Endothelial cell of umbilical vein (primary cell): ENCODE measurements around the gene CDH23. TPM values are rescaled to one million over a fixed set of nuclear protein-coding genes. Genes with fewer than 3 reads are reported as not detected.

Experiments used
- BruUV-seq: library from RNA; stranded (reverse); fragments of 400-500 nt; replicated peaks from 2 replicates; lab custom pipeline; 2021; lab: Mats Ljungman, UMichigan
- CTCF ChIA-PET: fragments of 300-600, 350-600 bp; sonication (Branson Sonifier 250); formaldehyde crosslinking; loops from one replicate; lab custom pipeline; 2021; ENCODE audit warnings: antibody characterized with exemption, inconsistent platforms; lab: Charles Lee
- POLR2A ChIA-PET: fragments of 300-600, 350-600 bp; sonication (Branson Sonifier 250); formaldehyde crosslinking; loops from one replicate; lab custom pipeline; 2021; ENCODE audit warnings: antibody characterized with exemption, inconsistent platforms; lab: Charles Lee
- DNase-seq: peaks from one replicate; pipeline ENCODE4 v3.0.0-alpha.2; 2011; ENCODE audit warnings: low read depth, low spot score
- FAIRE-seq: peaks from 2 replicates; lab custom pipeline; 2011; peaks lifted over from hg19 to GRCh38; lab: Jason Lieb, UNC
- H2AFZ ChIP-seq: 2 replicates; pipeline ENCODE4 v1.6.0; 2012; ENCODE audit warnings: low read depth, low read length, control low read depth, inconsistent platforms
- H3K27ac ChIP-seq: 2 replicates; pipeline ENCODE4 v1.5.1; 2011; ENCODE audit warnings: low read depth, mild to moderate bottlenecking, control low read depth, low read length, moderate library complexity; ENCODE audit not compliant: insufficient read depth
- H3K27me3 ChIP-seq, 2 experiments: 2 replicates each; pipeline versions ENCODE4 v1.6.0 to v1.6.1; 2011; ENCODE audit warnings: low read length in 2 of 2, mixed read lengths in 1 of 2; ENCODE audit not compliant: control insufficient read depth in 2 of 2, insufficient read depth in 2 of 2
- H3K36me3 ChIP-seq, 2 experiments: 2 replicates in 1 of 2; 3 replicates in 1 of 2; pipeline ENCODE4 v1.5.1; 2011; ENCODE audit warnings: low read length in 2 of 2, mild to moderate bottlenecking in 1 of 2, moderate library complexity in 1 of 2; ENCODE audit not compliant: control insufficient read depth in 2 of 2, insufficient read depth in 2 of 2; ENCODE audit errors: extremely low read depth in 1 of 2
- H3K4me1 ChIP-seq: 3 replicates; pipeline ENCODE4 v1.5.1; 2011; ENCODE audit warnings: mild to moderate bottlenecking, low read length; ENCODE audit not compliant: control insufficient read depth, insufficient read depth; ENCODE audit errors: extremely low read depth
- H3K4me2 ChIP-seq: 2 replicates; pipeline ENCODE4 v1.6.1; 2011; ENCODE audit warnings: low read length, control low read depth, mixed read lengths; ENCODE audit not compliant: insufficient read depth
- H3K4me3 ChIP-seq, 3 experiments: fragments of 200-600 bp in 1 of 3; sonication (generic), shearing (Covaris generic) in 1 of 3; replicated peaks in 1 of 3; 2 replicates each; pipeline ENCODE4 v1.5.1; 2011 to 2016; ENCODE audit warnings: control low read depth in 3 of 3, low read length in 3 of 3, mild to moderate bottlenecking in 2 of 3, inconsistent platforms in 1 of 3, low read depth in 1 of 3, moderate library complexity in 1 of 3; ENCODE audit not compliant: insufficient read depth in 1 of 3
- H3K79me2 ChIP-seq: 2 replicates; pipeline ENCODE4 v1.6.0; 2012; ENCODE audit warnings: low read length, inconsistent platforms; ENCODE audit not compliant: control insufficient read depth, insufficient read depth
- H3K9ac ChIP-seq: replicated peaks from 2 replicates; pipeline ENCODE3; 2011; ENCODE audit warnings: low read length, control low read depth; ENCODE audit not compliant: insufficient read depth; ENCODE audit errors: extremely low read depth
- H3K9me1 ChIP-seq: replicated peaks from 3 replicates; pipeline ENCODE4 v1.6.0; 2011; ENCODE audit warnings: mild to moderate bottlenecking, low read length; ENCODE audit not compliant: control insufficient read depth, insufficient read depth; ENCODE audit errors: extremely low read depth
- H3K9me3 ChIP-seq: replicated peaks from 2 replicates; pipeline ENCODE4 v1.5.1; 2012; ENCODE audit warnings: low read length, inconsistent platforms; ENCODE audit not compliant: control insufficient read depth, insufficient read depth
- H4K20me1 ChIP-seq: replicated peaks from 2 replicates; pipeline ENCODE3; 2011; ENCODE audit warnings: mild to moderate bottlenecking, low read length; ENCODE audit not compliant: control insufficient read depth, insufficient read depth; ENCODE audit errors: extremely low read depth
- CTCF ChIP-seq, 2 donors: IDR thresholded peaks; 1 replicate in 1 of 2; 2 replicates in 1 of 2; pipeline ENCODE4 v1.5.1; 2011; ENCODE audit warnings: low read length in 2 of 2, mild to moderate bottlenecking in 2 of 2, moderate library complexity in 2 of 2, control low read depth in 1 of 2, inconsistent platforms in 1 of 2, low read depth in 1 of 2; ENCODE audit not compliant: insufficient read depth in 1 of 2; ENCODE audit errors: extremely low read depth in 1 of 2
- EZH2 ChIP-seq: IDR thresholded peaks from 2 replicates; pipeline ENCODE4 v1.6.1; 2012; ENCODE audit warnings: borderline replicate concordance, low read depth, mild to moderate bottlenecking, moderate library complexity, low read length, inconsistent platforms; ENCODE audit not compliant: severe bottlenecking
- FOS ChIP-seq: IDR thresholded peaks from 2 replicates; pipeline ENCODE4 v1.6.1; 2011; ENCODE audit warnings: mild to moderate bottlenecking, low read length, moderate library complexity, borderline replicate concordance; ENCODE audit not compliant: insufficient read depth
- GATA2 ChIP-seq: IDR thresholded peaks from 2 replicates; pipeline ENCODE4 v1.7.0; 2011; ENCODE audit warnings: low read depth, mild to moderate bottlenecking, moderate library complexity, mixed read lengths, low read length; ENCODE audit not compliant: insufficient read length, insufficient read depth
- JUN ChIP-seq: IDR thresholded peaks from 2 replicates; pipeline ENCODE4 v1.6.1; 2011; ENCODE audit warnings: borderline replicate concordance, low read depth; ENCODE audit not compliant: insufficient read length, insufficient read depth
- MAX ChIP-seq: IDR thresholded peaks from 2 replicates; pipeline ENCODE4 v1.6.1; 2011; ENCODE audit not compliant: insufficient read depth, insufficient read length
- MYC ChIP-seq: IDR thresholded peaks from one replicate; pipeline ENCODE4 v1.6.1; 2011; ENCODE audit warnings: mild to moderate bottlenecking, low read depth, low read length
- POLR2A ChIP-seq: IDR thresholded peaks from 2 replicates; pipeline ENCODE4 v1.6.1; 2012; ENCODE audit warnings: low read depth, mild to moderate bottlenecking, control low read depth, low read length
- POLR2AphosphoS5 ChIP-seq: IDR thresholded peaks from 2 replicates; pipeline ENCODE4 v1.6.1; 2012; ENCODE audit warnings: low read depth, mild to moderate bottlenecking, control low read depth, low read length, moderate library complexity; ENCODE audit not compliant: insufficient read depth
- dilution Hi-C: fragments of 300-500 bp; cut with MboI; formaldehyde crosslinking; loops from one replicate; pipeline ENCODE4 v1.15.0; 2019; ENCODE audit warnings: low sequenced_read_pairs; ENCODE audit not compliant: extremely low pct_ligation_motif_present
- intact Hi-C: fragments of 100-400 bp; cut with micrococcal nuclease; formaldehyde crosslinking; loops from one replicate; pipeline ENCODE4 v1.10.0; 2022
- polyA plus RNA-seq, 4 experiments: library from polyadenylated mRNA; depleted of rRNA in 3 of 4; stranded (reverse) in 3 of 4; unstranded in 1 of 4; fragments of >200 nt; gene quantifications; 2 replicates each; pipeline versions ENCODE4 v1.2.1 to v1.2.3, GENCODE V29; 2011 to 2012; ENCODE audit warnings: missing spikeins in 1 of 4
- total RNA-seq: library from RNA; stranded (reverse); gene quantifications from 2 replicates; pipeline ENCODE4 v1.2.3, GENCODE V29; 2021

The CDH23 gene
- total and polyA plus RNA-seq, 2 donors (not counting 3 experiments of a cell fraction or from before 2014, with no cell fraction given): not detected

- DNase-seq: no peak
- no peaks in the 10 kb centered on the region for H3K9me1 ChIP-seq
- BruUV-seq: no TSS peak
- dilution Hi-C loops (no loop called here), intact Hi-C loops (no loop called here)
- no peaks in the 10 kb centered on the region for H4K20me1 ChIP-seq
- POLR2A ChIA-PET: no interaction called here
- no peaks in the 10 kb centered on the region for H3K9me3 ChIP-seq
- H3K4me2 ChIP-seq: no peak overlapping the region
- H3K4me1 ChIP-seq: no peaks in the 10 kb centered on the region
- no peaks in the 10 kb centered on the region for H3K27me3 ChIP-seq
- no peak overlapping the region for H2AFZ ChIP-seq
- no peaks in the 10 kb centered on the region for H3K36me3 ChIP-seq
- no peaks in the 10 kb centered on the region for H3K79me2 ChIP-seq
- FAIRE-seq: no peak
- H3K9ac ChIP-seq: no peak overlapping the region
- TF ChIP-seq POLR2A (no peak), JUN (no peak), MYC (no peak), CTCF (IDR thresholded peaks at IDR 0.05; ENCODE audit: extremely low read depth in 1 of 2, insufficient read depth in 1 of 2, low read depth in 1 of 2, low read length in 2 of 2) (no peak), POLR2AphosphoS5 (no peak), GATA2 (no peak), FOS (no peak), MAX (no peak), EZH2 (no peak)
- no peak overlapping the region for H3K4me3 ChIP-seq
- CTCF ChIA-PET: no interaction called here
- H3K27ac ChIP-seq: no peak overlapping the region
These were observed 180.1 kb downstream of the CDH23 start for GRCh38 chr10:71576842-71577241.
